ENCODE measurements around the gene PEX3. TPM values are rescaled to one million over a fixed set of nuclear protein-coding genes. Genes with fewer than 3 reads are reported as not detected.
A peak's percentile ranks its signal among the peaks of the same experiment; 100 is the strongest.

The PEX3 gene
- total and polyA plus RNA-seq, 2 donors (not counting 1 experiment from before 2014, with no cell fraction given): 9.3 to 23.2 TPM

DNA sequence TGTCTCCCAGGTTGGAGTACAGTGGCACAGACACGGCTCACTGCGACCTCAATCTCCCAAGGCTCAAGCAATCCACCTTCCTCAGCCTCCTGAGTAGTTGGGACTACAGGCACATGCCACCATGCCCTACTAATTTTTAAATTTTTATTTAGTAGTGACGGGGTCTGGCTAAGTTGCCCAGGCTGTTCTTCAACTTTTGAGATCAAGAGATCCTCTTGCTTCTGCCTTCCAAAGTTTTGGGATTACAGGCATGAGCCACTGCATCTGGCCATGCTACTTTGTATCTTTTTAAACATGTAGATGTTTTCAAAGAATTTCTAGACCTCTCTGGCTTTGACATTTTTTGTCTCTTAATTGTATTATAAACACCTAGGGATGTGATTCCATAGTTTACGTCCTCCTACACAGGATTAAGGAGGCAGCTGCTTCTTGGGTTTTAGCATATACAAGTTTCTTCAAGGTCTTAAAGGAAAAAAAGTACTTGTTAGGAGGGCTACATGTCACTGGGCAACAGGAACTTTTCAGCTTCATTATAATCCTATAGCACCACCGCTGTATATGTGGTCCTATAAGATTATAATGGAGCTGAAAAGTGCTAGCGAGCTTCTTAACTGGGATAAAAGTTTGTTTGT lies 1.4 kb upstream of the PEX3 start:
- Histone ChIP-seq H3K9ac (ENCODE audit: low read length) (peak overlapping the region; percentile 81), H3K4me1 (ENCODE audit: control insufficient read depth in 2 of 2, insufficient read depth in 2 of 2, low read length in 2 of 2) (peaks cover 15 to 18% of the 10 kb centered on the region in 2 donors), H2AFZ (ENCODE audit: insufficient read depth, low read depth, low read length, poor library complexity, severe bottlenecking) (peak overlapping the region; percentile 98), H3K4me2 (replicated peaks; ENCODE audit: low read depth, low read length, poor library complexity, severe bottlenecking) (peak overlapping the region; percentile 87), H3K27me3 (replicated peaks in 1 of 4; ENCODE audit: control extremely low read depth in 1 of 4, control insufficient read depth in 3 of 4, insufficient read depth in 4 of 4, low read length in 3 of 4) (no peaks in the 10 kb centered on the region), H3K4me3 (ENCODE audit: control extremely low read depth in 1 of 5, extremely low read depth in 1 of 5, insufficient read depth in 1 of 5, low read depth in 2 of 5, low read length in 4 of 5) (peak overlapping the region; percentile 8 to 88 (median 83)), H3K36me3 (replicated peaks in 1 of 2; ENCODE audit: control extremely low read depth in 1 of 2, control insufficient read depth in 1 of 2, extremely low read depth in 1 of 2, insufficient read depth in 2 of 2, low read length in 1 of 2) (no peaks in the 10 kb centered on the region), H3K79me2 (ENCODE audit: control insufficient read depth, insufficient read depth, low read length) (peaks cover 24% of the 10 kb centered on the region), H4K20me1 (ENCODE audit: control insufficient read depth, insufficient read depth, low read length, poor library complexity, severe bottlenecking) (no peaks in the 10 kb centered on the region), H3K9me3 (ENCODE audit: control extremely low read depth in 1 of 3, control insufficient read depth in 2 of 3, insufficient read depth in 1 of 3, low read length in 2 of 3) (no peaks in the 10 kb centered on the region), H3K27ac (ENCODE audit: low read length in 2 of 2) (peak overlapping the region in 1 of 2 donors; percentile 82)
- intact Hi-C loops (cut with micrococcal nuclease): no loop called here
- Mint-ChIP-seq H3K4me3 (peak overlapping the region; percentile 95), H3K27me3 (no peaks in the 10 kb centered on the region), H3K4me1 (peaks cover 33% of the 10 kb centered on the region), H3K27ac (no peak overlapping the region), H3K9me3 (ENCODE audit: insufficient read depth) (no peaks in the 10 kb centered on the region)
- no peak for TF ChIP-seq EZH2 (IDR thresholded peaks at IDR 0.05; ENCODE audit: borderline replicate concordance, insufficient read depth, low read depth, low read length, poor library complexity, severe bottlenecking)
- TF ChIP-seq, protein P1, sequence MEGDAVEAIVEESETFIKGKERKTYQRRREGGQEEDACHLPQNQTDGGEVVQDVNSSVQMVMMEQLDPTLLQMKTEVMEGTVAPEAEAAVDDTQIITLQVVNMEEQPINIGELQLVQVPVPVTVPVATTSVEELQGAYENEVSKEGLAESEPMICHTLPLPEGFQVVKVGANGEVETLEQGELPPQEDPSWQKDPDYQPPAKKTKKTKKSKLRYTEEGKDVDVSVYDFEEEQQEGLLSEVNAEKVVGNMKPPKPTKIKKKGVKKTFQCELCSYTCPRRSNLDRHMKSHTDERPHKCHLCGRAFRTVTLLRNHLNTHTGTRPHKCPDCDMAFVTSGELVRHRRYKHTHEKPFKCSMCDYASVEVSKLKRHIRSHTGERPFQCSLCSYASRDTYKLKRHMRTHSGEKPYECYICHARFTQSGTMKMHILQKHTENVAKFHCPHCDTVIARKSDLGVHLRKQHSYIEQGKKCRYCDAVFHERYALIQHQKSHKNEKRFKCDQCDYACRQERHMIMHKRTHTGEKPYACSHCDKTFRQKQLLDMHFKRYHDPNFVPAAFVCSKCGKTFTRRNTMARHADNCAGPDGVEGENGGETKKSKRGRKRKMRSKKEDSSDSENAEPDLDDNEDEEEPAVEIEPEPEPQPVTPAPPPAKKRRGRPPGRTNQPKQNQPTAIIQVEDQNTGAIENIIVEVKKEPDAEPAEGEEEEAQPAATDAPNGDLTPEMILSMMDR (IDR thresholded peaks at IDR 0.05): no peak
- CTCF ChIA-PET: interaction anchor here (1.1 kb wide), 1 partner anchor 757 kb away, joined by 5 read pairs; no protein-coding TSS in a partner anchor
- POLR2A ChIA-PET: interaction anchor here (1.9 kb wide), 1 partner anchor 394 kb away, joined by 10 read pairs; the partner anchor contains the start of gene LTV1
- ATAC-seq (ENCODE audit: low read depth) (no peak), DNase-seq (no peak)
- 100% methylated on average over 1 of the region's 6 CpGs for WGBS (ENCODE audit: insufficient coverage)
